Smooth muscle cell (in vitro differentiated cells): Measurements from ENCODE around the gene PPP1R12A. TPM values are rescaled to one million over a fixed set of nuclear protein-coding genes. Genes with fewer than 3 reads are reported as not detected.
A peak's percentile ranks its signal among the peaks of the same experiment; 100 is the strongest.

Experiments
- DNase-seq: peaks from one replicate; lab custom pipeline; 2025; ENCODE audit not compliant: unreplicated experiment; lab: John Stamatoyannopoulos, UW
- H2AFZ ChIP-seq: fragments of 200-600 bp; sonication (generic); 2 replicates; pipeline ENCODE4 v1.6.0; 2016; ENCODE audit warnings: antibody characterized with exemption, low read depth, mild to moderate bottlenecking
- H3F3A ChIP-seq: fragments of 200-600 bp; sonication (generic); 2 replicates; pipeline ENCODE4 v1.6.0; 2017; ENCODE audit warnings: antibody characterized with exemption, low read depth
- H3K27ac ChIP-seq: fragments of 200-600 bp; sonication (generic); 2 replicates; pipeline ENCODE4 v1.5.1; 2016; ENCODE audit warnings: low read depth, mild to moderate bottlenecking
- H3K27me3 ChIP-seq: fragments of 200-600 bp; sonication (generic); 2 replicates; pipeline ENCODE4 v1.6.1; 2016; ENCODE audit warnings: low read depth, mild to moderate bottlenecking
- H3K36me3 ChIP-seq: fragments of 200-600 bp; sonication (generic); 2 replicates; pipeline ENCODE4 v1.5.1; 2016; ENCODE audit warnings: low read depth
- H3K4me1 ChIP-seq: fragments of 200-600 bp; sonication (generic); 2 replicates; pipeline ENCODE4 v1.5.1; 2016; ENCODE audit warnings: low read depth
- H3K4me2 ChIP-seq: fragments of 200-600 bp; sonication (generic); 2 replicates; pipeline ENCODE4 v1.6.0; 2016; ENCODE audit warnings: mild to moderate bottlenecking
- H3K4me3 ChIP-seq: fragments of 200-600 bp; sonication (generic); 2 replicates; pipeline ENCODE4 v1.5.1; 2016; ENCODE audit warnings: mild to moderate bottlenecking
- H3K79me2 ChIP-seq: fragments of 200-600 bp; sonication (generic); 2 replicates; pipeline ENCODE4 v1.6.0; 2016; ENCODE audit warnings: low read depth, mild to moderate bottlenecking
- H3K9ac ChIP-seq: fragments of 200-600 bp; sonication (generic); 2 replicates; pipeline ENCODE4 v1.6.0; 2016; ENCODE audit warnings: low read depth
- H3K9me3 ChIP-seq: fragments of 200-600 bp; sonication (generic); replicated peaks from 2 replicates; pipeline ENCODE4 v1.5.1; 2016; ENCODE audit warnings: low read depth
- H4K20me1 ChIP-seq: fragments of 200-600 bp; sonication (generic); 2 replicates; pipeline ENCODE4 v1.6.0; 2016; ENCODE audit warnings: low read depth
- whole genome bisulfite sequencing: methylation state at CpG from one replicate; pipeline ENCODE4 v1.1.7; 2016; ENCODE audit warnings: low lambda C conversion rate; 5-methylcytosine and 5-hydroxymethylcytosine counted together
- polyA plus RNA-seq: library from polyadenylated mRNA; unstranded; fragments of >200 nt; fragmentation: Nextera tagmentation; extraction: Ambion mirVana; gene quantifications from 2 replicates; pipeline ENCODE4 v1.2.1, GENCODE V29; 2016
- total RNA-seq: library from RNA; depleted of rRNA; stranded (reverse); fragments of >200 nt; gene quantifications from 2 replicates; pipeline ENCODE4 v1.2.3, GENCODE V29; 2014
- TF ChIP-seq, protein P1 (sequence below): fragments of 200-600 bp; sonication (generic); IDR thresholded peaks from 2 replicates; pipeline ENCODE4 v1.5.1; 2017; ENCODE audit warnings: borderline replicate concordance, mild to moderate bottlenecking, antibody characterized with exemption; ENCODE audit not compliant: insufficient read depth, poor library complexity, severe bottlenecking

PPP1R12A gene
- total and polyA plus RNA-seq, 2 experiments from 2014 or later: 98.7 to 102 TPM

GRCh38 chr12:79843978-79844377 lies 90.9 kb downstream of the PPP1R12A start:
- peaks cover 16% of the 10 kb centered on the region for H3K36me3 ChIP-seq
- no peaks in the 10 kb centered on the region for H3K9me3 ChIP-seq
- WGBS: 96% methylated on average over 3 of the region's 3 CpGs
- no peaks in the 10 kb centered on the region for H3K27me3 ChIP-seq
- H3F3A ChIP-seq: peaks cover 7% of the 10 kb centered on the region
- peaks cover 80% of the 10 kb centered on the region for H4K20me1 ChIP-seq
- H3K4me3 ChIP-seq: no peak overlapping the region
- H2AFZ ChIP-seq: no peak overlapping the region
- DNase-seq: no peak
- H3K27ac ChIP-seq: peak overlapping the region; percentile 40
- no peak overlapping the region for H3K4me2 ChIP-seq
- peaks cover 12% of the 10 kb centered on the region for H3K4me1 ChIP-seq
- TF ChIP-seq, protein P1, sequence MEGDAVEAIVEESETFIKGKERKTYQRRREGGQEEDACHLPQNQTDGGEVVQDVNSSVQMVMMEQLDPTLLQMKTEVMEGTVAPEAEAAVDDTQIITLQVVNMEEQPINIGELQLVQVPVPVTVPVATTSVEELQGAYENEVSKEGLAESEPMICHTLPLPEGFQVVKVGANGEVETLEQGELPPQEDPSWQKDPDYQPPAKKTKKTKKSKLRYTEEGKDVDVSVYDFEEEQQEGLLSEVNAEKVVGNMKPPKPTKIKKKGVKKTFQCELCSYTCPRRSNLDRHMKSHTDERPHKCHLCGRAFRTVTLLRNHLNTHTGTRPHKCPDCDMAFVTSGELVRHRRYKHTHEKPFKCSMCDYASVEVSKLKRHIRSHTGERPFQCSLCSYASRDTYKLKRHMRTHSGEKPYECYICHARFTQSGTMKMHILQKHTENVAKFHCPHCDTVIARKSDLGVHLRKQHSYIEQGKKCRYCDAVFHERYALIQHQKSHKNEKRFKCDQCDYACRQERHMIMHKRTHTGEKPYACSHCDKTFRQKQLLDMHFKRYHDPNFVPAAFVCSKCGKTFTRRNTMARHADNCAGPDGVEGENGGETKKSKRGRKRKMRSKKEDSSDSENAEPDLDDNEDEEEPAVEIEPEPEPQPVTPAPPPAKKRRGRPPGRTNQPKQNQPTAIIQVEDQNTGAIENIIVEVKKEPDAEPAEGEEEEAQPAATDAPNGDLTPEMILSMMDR: no peak
- no peak overlapping the region for H3K9ac ChIP-seq
- H3K79me2 ChIP-seq: peaks cover 91% of the 10 kb centered on the region

DNA sequence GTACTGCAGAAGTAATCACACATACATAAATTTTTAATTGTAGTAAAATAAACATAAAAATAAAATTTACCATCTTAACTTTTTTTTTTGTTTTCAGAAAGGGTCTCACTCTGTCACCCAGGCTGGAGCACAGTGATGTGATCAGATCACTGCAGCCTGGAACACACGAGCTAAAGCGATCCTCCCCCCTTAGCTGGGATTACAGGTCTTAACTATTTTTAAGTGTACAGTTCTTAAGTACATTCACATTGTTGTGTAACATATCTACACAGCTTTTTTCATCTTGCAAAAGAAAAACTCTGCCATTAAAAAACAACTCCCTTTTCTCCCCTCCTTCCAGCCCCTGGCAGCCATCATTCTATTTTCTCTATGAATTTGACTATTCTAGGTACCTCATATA lies 92.3 kb downstream of the PPP1R12A start:
- DNase-seq: no peak
- 58% methylated on average over 2 of the region's 2 CpGs for WGBS
- peaks cover 75% of the 10 kb centered on the region for H4K20me1 ChIP-seq

DNA sequence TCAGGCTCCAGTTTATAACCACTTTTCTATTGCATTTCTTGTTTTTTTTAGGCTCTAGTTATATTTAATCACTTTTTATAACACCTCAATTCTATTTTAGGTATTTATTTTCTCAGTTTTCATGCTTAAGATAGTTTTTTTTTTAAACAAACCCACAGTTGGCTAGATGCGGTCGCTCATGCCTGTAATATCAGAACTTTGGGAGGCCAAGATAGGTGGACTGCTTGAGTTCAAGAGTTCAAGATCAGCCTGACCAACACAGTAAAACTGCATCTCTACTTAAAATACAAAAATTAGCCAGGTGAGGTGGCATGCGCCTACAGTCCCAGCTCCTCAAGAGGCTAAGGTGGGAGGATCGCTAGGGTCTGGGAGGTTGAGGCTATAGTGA lies 93.0 kb downstream of the PPP1R12A start:
- peaks cover 75% of the 10 kb centered on the region for H4K20me1 ChIP-seq
- no peak overlapping the region for H3K4me2 ChIP-seq
- no peaks in the 10 kb centered on the region for H3K9me3 ChIP-seq
- peaks cover 12% of the 10 kb centered on the region for H3K4me1 ChIP-seq
- TF ChIP-seq, protein P1: no peak
- H3K79me2 ChIP-seq: peaks cover 88% of the 10 kb centered on the region
- no peak overlapping the region for H3K27ac ChIP-seq
- H3K36me3 ChIP-seq: peaks cover 16% of the 10 kb centered on the region
- no peak overlapping the region for H2AFZ ChIP-seq
- 74% methylated on average over 4 of the region's 4 CpGs for WGBS
- no peak for DNase-seq
- H3K27me3 ChIP-seq: no peaks in the 10 kb centered on the region
- no peak overlapping the region for H3K4me3 ChIP-seq
- H3F3A ChIP-seq: peaks cover 7% of the 10 kb centered on the region
- H3K9ac ChIP-seq: no peak overlapping the region

More for the DNA sequence above, 92.3 kb downstream of the PPP1R12A start:
- Histone ChIP-seq H3K4me2 (no peak overlapping the region), H3K9ac (no peak overlapping the region), H3K79me2 (peaks cover 88% of the 10 kb centered on the region), H3K36me3 (peaks cover 16% of the 10 kb centered on the region), H3K27me3 (no peaks in the 10 kb centered on the region), H3F3A (peaks cover 7% of the 10 kb centered on the region), H3K4me1 (peaks cover 12% of the 10 kb centered on the region), H3K4me3 (no peak overlapping the region), H3K9me3 (no peaks in the 10 kb centered on the region), H2AFZ (no peak overlapping the region), H3K27ac (no peak overlapping the region)
- TF ChIP-seq, protein P1: no peak

- 97% methylated on average over 4 of the region's 4 CpGs for WGBS
- Histone ChIP-seq H3K79me2 (peaks cover 88% of the 10 kb centered on the region), H4K20me1 (peaks cover 76% of the 10 kb centered on the region), H3K36me3 (peaks cover 16% of the 10 kb centered on the region), H3F3A (peaks cover 7% of the 10 kb centered on the region), H3K9ac (no peak overlapping the region), H3K4me3 (no peak overlapping the region), H3K27ac (no peak overlapping the region), H3K27me3 (no peaks in the 10 kb centered on the region), H2AFZ (no peak overlapping the region), H3K9me3 (no peaks in the 10 kb centered on the region), H3K4me1 (peaks cover 12% of the 10 kb centered on the region), H3K4me2 (no peak overlapping the region)
- TF ChIP-seq, protein P1: no peak
- no peak for DNase-seq
Observed at GRCh38 chr12:79841248-79841877, 93.5 kb downstream of the PPP1R12A start.
